Erythroblast (primary cell): ENCODE data around the gene CCDC102B.

Experiments used
- GATA1 ChIP-seq: IDR thresholded peaks from 2 replicates; pipeline ENCODE4 v1.6.1; 2011; ENCODE audit warnings: low read depth, mild to moderate bottlenecking, control low read depth, low read length, moderate library complexity
- POLR2A ChIP-seq: IDR thresholded peaks from 2 replicates; pipeline ENCODE4 v1.6.1; 2011; ENCODE audit warnings: mild to moderate bottlenecking, low read length

DNA sequence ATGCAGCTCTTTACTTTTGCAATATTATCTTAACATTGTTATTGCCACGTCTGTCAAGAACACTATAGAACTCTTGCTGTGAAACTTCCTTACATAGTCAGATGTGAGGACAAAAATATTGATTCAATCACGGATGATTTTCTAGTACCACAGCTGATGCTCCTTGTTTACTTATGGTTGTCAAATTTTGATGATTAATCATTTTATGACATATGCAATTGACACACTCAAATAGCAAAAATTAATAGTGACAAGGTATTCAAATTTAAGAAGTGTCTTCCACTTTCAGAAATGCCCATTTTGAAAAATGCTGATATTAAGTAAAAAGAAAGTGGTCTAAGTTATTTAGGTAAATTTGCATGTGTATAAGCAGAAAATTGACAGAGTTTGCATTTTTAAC, 284.0 kb downstream of the CCDC102B start:
- TF ChIP-seq POLR2A (no peak), GATA1 (no peak)
